ENCODE results near the gene NDFIP1.
A peak's percentile ranks its signal among the peaks of the same experiment; 100 is the strongest.

The NDFIP1 gene

GRCh38 chr5:142119051-142119625, 10.6 kb downstream of the NDFIP1 start:
- no peak for DNase-seq (ENCODE audit: low read depth)

- no peak for DNase-seq (ENCODE audit: low read depth)
Observed at GRCh38 chr5:142120247-142120935, 11.8 kb downstream of the NDFIP1 start.

GRCh38 chr5:142122121-142122520, 13.5 kb downstream of the NDFIP1 start:
- no peak for DNase-seq (ENCODE audit: low read depth)

GRCh38 chr5:142125378-142125777, 16.8 kb downstream of the NDFIP1 start:
- DNase-seq (ENCODE audit: low read depth), result no peak

GRCh38 chr5:142125963-142126362, 17.4 kb downstream of the NDFIP1 start:
- no peak for DNase-seq (ENCODE audit: low read depth)

GRCh38 chr5:142128675-142129208, 20.2 kb downstream of the NDFIP1 start:
- no peak for DNase-seq (ENCODE audit: low read depth)

- DNase-seq (ENCODE audit: low read depth), result no peak
Observed at GRCh38 chr5:142129446-142130066, 21.0 kb downstream of the NDFIP1 start.

- no peak for DNase-seq (ENCODE audit: low read depth)
Observed at GRCh38 chr5:142131394-142131793, 22.8 kb downstream of the NDFIP1 start.

GRCh38 chr5:142132916-142133315, 24.3 kb downstream of the NDFIP1 start:
- no peak for DNase-seq (ENCODE audit: low read depth)

- DNase-seq (ENCODE audit: low read depth), result no peak
Observed at GRCh38 chr5:142133330-142134206, 25.0 kb downstream of the NDFIP1 start.

- no peak for DNase-seq (ENCODE audit: low read depth)
Observed at GRCh38 chr5:142134331-142135010, 25.9 kb downstream of the NDFIP1 start.

- DNase-seq (ENCODE audit: low read depth), result no peak
Observed at GRCh38 chr5:142141463-142141862, 32.9 kb downstream of the NDFIP1 start.

- DNase-seq (ENCODE audit: low read depth), result no peak
Observed at GRCh38 chr5:142143878-142144277, 35.3 kb downstream of the NDFIP1 start.

- peak; percentile 27 for DNase-seq (ENCODE audit: low read depth)
Observed at GRCh38 chr5:142145106-142145900, 36.7 kb downstream of the NDFIP1 start.

- no peak for DNase-seq (ENCODE audit: low read depth)
Observed at GRCh38 chr5:142149363-142149762, 40.8 kb downstream of the NDFIP1 start.

GRCh38 chr5:142150431-142150830, 41.9 kb downstream of the NDFIP1 start:
- DNase-seq (ENCODE audit: low read depth), result no peak

- DNase-seq (ENCODE audit: low read depth), result peak; percentile 22
Observed at GRCh38 chr5:142151436-142152383, 43.1 kb downstream of the NDFIP1 start.

GRCh38 chr5:142152384-142152732, 43.8 kb downstream of the NDFIP1 start:
- DNase-seq (ENCODE audit: low read depth), result no peak

- DNase-seq (ENCODE audit: low read depth), result no peak
Observed at GRCh38 chr5:142153674-142154448, 45.3 kb downstream of the NDFIP1 start.
